Measurements from ENCODE around the gene ZER1. TPM values are rescaled to one million over a fixed set of nuclear protein-coding genes. Genes with fewer than 3 reads are reported as not detected.

The ZER1 gene
- total RNA-seq, 2 donors from 2014 or later, result 36.6 to 37.0 TPM

DNA sequence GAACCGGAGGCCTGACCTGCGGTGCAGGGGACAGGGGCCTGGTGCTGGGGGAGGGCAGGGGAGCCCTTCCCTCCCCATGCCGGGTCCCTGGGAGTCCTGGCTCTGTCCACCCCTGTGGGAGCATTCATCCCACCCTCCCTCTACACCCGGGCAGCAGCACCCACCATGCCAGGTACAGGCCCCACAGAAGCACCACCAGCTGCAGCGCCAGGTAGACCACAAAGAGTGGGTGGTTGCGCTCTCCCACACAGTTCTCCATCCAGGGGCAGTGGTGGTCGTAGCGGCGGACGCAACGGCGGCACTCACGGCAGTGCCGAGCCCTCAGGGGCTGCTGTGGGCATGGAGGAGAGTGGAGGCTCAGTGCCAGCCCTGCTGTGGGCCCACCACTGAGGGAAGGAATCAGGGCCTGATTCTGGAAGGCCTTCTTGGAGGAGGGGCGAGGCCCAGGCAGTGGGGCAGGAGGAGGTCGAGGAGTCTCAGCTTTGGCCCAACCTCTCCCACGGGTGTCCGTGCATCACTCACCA is 50.2 kb downstream of the ZER1 start:
- intact Hi-C loops (cut with DNase I), result no loop called here
- no peak for ATAC-seq
- DNase-seq, result no peak

DNA sequence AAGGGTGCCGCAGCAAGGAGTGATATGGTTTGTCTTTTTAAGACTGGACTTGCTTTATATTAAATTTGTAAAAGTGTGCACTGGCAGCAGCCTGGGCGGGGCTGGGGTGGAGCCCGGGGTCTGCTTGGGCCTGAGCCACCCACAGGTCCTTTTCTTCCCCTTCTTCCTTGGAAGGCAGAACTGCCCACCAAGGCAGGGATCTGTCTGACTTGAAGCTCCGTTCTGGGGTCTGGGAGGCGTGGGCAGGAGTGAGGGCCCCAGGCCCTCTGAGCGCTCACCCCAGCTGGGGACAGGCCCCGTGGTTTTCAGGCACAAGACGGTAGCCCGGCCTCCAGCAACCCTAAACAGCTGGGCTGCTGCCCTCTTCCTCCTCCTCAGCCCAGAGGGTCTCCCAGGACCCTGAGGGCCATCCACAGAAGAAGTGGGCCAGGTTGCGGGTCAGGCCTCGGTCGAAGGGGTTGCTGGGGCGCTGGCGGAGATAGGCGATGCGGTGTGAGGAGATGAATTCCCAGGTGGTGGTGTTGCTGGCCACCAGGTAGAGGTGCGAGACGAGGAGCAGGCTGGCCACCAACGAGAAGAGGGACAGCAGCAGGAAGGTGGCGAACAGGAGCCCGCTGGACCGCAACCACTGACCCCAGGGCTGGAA is 50.8 kb downstream of the ZER1 start:
- ATAC-seq, result no peak
- intact Hi-C loops (cut with DNase I), result no loop called here
- DNase-seq, result no peak

DNA sequence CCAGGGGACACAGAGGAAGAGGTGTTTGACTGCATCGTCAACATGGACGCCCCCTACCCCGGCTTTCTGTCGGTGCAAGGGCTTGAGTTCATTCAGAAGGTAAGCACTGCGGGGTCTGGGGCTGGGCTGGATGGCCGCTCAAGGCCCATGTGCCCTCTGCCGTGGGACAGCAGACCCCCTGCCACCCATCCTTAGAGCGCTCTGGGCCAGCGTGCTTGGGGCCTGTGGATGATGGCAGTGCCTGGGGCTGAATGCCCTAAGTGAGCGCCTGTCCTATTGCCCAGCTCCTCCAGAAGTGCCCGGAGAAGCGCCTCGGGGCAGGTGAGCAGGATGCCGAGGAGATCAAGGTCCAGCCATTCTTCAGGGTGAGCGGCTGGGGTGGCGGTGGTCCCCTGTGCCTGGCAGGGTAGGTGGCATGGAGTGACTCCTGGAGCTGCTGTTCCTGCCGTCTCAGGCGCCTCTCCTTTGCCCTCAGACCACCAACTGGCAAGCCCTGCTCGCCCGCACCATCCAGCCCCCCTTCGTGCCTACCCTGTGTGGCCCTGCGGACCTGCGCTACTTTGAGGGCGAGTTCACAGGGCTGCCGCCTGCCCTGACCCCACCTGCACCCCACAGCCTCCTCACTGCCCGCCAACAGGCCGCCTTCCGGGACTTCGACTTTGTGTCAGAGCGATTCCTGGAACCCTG is 51.7 kb downstream of the ZER1 start:
- DNase-seq (no peak), ATAC-seq (no peak)
- intact Hi-C loops (cut with DNase I), result no loop called here

DNA sequence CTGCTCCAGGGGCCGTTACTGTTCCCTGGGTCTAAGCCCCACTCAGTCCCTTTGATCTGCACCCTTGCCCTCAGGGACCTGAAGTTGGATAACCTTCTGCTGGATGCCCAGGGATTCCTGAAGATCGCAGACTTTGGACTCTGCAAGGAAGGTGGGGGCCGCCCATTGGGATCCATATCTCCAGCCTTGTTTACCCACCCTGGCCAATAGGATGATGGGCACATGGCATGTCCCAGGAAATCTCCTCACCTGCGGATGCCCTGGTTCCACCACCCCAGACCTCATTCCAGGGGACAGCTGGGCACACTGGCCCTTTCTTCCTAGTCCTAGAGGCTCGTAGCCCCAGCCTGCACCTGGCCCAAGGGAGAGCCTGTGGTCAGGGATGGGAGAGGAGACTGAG is 53.3 kb downstream of the ZER1 start:
- intact Hi-C loops (cut with DNase I), result no loop called here
- DNase-seq (no peak), ATAC-seq (no peak)

DNA sequence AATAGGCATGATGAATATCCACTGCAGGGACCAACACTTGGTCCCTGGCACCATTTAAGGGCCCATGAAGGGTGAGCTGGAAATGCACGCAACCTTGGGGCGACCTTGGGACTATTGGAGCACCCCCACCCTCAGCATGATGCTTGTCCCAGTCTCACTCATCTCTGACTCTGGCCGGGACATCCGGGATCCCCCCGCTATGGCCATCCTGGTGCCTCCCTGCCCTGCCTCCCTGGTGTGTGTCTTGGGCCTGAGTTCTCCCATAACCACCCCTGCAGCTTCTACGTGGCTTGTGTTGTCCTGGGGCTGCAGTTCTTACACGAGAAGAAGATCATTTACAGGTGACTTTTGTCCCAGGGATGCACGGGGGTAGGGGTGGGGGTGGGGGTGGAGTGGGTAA is 53.7 kb downstream of the ZER1 start:
- DNase-seq (no peak), ATAC-seq (no peak)
- intact Hi-C loops (cut with DNase I), result no loop called here

DNA sequence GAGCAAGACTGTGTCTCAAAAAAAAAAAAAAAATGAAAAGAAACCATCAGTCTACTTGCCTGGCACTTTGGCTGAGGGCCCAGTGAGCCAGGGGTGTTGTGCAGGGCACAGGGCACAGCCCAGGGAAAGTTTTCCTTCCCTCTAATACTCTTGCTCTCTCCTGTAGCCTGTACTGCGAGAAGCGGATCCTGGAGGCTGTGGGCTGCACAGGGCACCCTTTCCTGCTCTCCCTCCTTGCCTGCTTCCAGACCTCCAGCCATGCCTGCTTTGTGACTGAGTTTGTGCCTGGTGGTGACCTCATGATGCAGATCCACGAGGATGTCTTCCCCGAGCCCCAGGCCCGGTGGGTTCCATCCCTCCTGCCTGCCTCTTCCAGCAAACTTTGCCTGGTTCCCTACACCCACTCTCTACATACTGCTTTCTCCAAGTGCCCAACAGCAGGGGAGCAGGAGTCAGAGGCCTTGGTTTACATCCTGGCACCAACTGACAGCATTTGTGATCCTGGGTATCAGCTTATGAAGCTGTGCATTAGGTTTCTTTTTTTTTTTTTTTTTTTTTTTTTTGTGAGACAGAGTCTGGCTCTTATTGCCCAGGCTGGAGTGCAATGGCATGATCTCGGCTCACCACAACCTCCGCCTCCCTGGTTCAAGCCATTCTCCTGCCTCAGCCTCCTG is 55.0 kb downstream of the ZER1 start:
- peak; percentile 11 for DNase-seq
- intact Hi-C loops (cut with DNase I), result no loop called here
- peak in 1 of 2 donors; percentile 58 for ATAC-seq

DNA sequence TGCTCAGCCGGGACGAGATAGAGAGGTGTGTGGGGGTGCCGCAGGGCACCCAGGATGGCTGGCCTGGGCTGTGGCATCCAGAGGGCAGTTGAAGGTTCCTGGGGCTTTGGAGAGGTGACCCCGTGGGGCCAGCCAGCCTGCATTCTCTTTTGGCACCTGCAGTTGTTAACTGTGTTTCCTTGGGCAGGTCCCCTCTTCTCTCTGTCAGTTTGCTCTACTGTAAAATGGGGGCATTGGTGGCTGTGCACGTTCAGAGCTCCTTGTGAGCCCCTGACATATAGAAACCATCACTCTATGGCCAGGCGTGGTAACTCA is 56.3 kb downstream of the ZER1 start:
- DNase-seq, result peak; percentile 10
- intact Hi-C loops (cut with DNase I), result no loop called here

DNA sequence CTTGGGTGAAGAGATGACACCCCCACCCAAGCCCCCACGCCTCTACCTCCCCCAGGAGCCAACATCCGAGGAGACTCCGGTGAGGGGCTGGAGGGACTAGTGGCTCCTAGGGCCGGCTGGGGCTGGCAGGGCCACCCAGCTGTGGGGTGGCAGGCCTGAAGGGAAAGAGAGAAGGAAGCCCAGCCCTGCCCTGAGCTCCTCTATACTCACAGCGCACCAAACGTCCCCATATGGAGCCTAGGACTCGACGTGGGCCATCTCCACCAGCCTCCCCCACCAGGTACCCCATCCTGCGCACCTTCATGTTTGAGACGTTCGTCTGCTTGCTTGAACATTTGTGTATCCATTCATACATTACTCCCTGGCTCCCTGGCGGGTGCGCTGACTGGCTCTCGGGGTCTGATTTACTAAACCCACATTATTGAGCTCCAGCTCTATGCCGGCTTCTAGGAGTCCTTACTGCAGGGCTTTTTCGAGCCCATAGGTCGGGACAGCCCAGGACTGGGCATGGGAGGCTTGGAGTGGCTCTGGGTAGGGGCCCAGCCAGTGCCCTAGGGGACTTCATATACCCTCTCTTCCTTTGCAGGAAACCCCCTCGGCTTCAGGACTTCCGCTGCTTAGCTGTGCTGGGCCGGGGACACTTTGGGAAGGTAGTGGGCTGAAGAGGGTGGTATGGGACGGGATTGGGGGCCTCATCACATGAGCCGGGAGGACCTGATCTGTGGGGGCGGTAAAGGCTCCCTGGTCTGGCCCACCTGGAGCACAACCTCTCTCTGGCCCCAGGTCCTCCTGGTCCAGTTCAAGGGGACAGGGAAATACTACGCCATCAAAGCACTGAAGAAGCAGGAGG is 56.9 kb downstream of the ZER1 start:
- intact Hi-C loops (cut with DNase I), result no loop called here
- no peak for ATAC-seq
- peak; percentile 12 for DNase-seq

More for the DNA sequence above, 56.3 kb downstream of the ZER1 start:
- ATAC-seq, result no peak

DNA sequence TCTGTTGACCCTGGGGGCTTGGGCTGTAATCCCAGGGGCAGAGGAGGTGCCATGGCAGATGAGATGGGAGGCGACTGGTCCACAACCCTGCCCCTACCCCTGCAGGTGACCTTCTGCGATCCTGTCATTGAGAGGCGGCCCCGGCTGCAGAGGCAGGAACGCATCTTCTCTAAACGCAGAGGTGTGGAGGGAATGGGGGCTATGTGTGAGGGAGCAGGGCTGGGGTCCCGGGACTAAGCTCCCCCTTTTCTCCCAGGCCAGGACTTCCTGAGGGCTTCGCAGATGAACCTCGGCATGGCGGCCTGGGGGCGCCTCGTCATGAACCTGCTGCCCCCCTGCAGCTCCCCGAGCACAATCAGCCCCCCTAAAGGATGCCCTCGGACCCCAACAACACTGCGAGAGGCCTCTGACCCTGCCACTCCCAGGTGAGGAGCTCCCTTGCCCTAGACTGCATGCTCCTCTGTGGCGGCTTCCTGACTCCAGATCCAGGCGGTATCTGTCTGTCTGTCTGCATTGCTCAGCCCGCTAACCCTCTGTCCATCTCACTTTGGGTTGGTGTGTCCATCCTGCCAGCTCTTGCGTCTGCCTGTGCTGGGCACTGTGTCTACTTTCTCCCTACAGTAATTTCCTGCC is 57.7 kb downstream of the ZER1 start:
- no peak for ATAC-seq
- DNase-seq, result peak; percentile 12
- intact Hi-C loops (cut with DNase I), result no loop called here

DNA sequence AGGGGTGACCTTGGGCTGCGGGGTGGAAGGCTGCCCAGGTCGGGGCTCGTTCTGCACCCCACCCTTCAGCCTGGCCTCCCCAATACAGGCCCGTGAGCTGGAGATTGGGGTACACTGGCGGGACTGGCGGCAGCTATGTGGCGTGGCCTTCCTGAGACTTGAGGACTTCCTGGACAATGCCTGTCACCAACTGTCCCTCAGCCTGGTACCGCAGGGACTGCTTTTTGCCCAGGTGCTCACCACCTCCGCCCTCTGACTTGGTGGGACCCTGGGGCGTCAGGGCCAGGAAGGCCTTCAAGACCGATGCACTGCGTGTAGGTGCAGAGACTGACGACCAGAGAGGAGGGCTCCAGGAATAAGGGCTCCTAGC is 58.3 kb downstream of the ZER1 start:
- no peak for ATAC-seq
- intact Hi-C loops (cut with DNase I), result no loop called here
- DNase-seq, result peak; percentile 10

DNA sequence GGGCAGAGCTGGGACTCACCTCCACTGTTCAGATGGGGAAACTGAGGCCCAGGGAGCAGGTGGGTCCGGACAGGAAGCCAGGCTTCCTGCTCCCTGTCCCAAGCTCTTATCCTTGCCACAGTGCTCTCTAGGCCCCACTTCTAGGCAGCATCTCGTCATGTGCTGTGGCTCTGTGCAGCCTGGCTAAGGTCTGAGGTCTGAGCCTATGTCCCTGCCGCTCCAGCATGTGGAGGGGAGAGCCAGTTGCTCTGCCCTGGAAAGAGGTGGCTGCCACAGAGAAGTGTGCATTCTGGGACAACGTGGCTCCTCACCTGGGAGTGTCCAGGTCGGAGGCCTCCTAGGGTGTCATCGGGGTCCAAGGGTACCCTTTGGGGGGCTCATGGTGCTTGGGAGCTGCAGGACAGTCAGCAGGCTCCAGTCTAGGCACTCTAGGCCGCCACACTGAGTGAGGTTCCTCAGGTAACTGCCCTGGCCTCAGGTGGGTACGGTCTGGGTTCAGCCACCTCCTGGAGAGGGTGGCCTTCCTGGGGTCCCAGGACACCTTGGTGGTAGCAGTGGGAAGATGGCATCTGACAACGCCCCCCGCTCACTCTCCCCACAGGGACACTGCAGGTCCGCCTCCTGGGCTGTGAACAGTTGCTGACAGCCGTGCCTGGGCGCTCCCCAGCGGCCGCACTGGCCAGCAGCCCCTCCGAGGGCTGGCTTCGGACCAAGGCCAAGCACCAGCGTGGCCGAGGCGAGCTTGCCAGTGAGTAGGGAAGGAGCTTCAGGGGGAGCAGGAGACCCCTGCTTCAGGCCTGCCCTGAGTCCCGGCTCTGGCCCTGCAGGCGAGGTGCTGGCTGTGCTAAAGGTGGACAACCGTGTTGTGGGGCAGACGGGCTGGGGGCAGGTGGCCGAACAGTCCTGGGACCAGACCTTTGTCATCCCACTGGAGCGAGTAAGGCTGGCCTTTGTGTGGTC is 59.0 kb downstream of the ZER1 start:
- DNase-seq (peak; percentile 3), ATAC-seq (peak in 1 of 2 donors; percentile 12)
- intact Hi-C loops (cut with DNase I), result no loop called here

DNA sequence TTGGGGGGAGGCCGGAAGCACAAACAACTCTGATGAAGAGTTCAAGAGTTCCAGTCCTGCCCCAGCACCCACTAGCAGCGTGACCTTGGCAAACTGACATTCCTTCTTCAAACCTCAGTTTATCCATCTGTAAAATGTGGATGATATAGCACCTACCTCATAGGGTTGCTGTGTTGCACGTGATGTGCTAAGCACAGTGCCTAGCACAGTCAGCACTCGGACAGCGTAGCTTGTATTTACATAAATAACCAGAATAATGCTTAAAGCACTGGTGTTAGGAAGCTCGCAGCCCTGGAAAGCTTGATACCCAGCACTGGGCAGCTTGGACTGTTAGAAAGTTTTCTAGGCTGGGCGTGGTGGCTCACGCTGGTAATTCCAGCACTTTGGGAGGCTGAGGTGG is 64.3 kb downstream of the ZER1 start:
- DNase-seq, result peak; percentile 1
- intact Hi-C loops (cut with DNase I), result no loop called here
- no peak for ATAC-seq

DNA sequence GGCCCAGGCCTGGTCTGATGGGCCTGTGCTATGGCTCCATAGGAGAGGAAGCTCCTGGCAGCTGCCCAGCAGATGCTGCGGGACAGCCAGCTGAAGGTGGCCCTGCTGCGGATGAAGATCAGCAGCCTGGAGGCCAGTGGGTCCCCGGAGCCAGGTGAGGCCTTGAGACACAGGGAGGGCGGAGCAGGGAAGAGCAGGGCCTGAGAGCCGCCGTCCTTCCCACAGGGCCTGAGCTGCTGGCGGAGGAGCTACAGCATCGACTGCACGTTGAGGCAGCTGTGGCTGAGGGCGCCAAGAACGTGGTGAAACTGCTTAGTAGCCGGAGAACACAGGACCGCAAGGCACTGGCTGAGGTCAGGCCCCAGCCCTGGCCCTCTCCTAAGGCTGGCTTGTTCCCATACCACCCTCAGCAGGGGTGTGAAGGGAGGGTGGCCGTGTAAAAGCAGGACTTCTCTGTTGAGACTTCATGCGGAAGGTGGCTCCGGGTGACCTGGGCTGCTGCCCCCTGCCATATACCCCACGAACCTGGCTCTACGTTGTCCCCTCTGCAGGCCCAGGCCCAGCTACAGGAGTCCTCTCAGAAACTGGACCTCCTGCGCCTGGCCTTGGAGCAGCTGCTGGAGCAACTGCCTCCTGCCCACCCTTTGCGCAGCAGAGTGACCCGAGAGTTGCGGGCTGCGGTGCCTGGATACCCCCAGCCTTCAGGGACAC is 64.9 kb downstream of the ZER1 start:
- intact Hi-C loops (cut with DNase I), result no loop called here
- ATAC-seq (no peak), DNase-seq (peak; percentile 23)

DNA sequence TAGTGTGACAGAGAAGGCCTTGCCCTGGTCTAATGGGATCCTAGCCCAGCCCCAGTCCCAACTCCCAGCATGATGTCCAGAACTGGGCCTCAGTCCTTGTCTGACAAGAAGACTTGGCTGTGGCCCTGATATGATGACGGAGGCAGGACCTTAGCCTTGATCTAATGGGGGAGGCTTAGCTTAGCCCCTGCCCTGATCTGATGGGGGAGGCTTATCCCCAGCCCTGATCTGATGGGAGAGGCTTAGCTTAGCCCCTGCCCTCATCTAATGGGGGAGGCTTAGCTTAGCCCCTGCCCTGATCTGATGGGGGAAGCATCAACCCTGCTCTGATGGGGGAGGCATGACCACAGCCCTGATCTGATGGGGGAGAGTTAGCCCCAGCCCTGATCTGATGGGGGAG is 65.7 kb downstream of the ZER1 start:
- intact Hi-C loops (cut with DNase I), result no loop called here
- peak; percentile 8 for DNase-seq
- no peak for ATAC-seq

DNA sequence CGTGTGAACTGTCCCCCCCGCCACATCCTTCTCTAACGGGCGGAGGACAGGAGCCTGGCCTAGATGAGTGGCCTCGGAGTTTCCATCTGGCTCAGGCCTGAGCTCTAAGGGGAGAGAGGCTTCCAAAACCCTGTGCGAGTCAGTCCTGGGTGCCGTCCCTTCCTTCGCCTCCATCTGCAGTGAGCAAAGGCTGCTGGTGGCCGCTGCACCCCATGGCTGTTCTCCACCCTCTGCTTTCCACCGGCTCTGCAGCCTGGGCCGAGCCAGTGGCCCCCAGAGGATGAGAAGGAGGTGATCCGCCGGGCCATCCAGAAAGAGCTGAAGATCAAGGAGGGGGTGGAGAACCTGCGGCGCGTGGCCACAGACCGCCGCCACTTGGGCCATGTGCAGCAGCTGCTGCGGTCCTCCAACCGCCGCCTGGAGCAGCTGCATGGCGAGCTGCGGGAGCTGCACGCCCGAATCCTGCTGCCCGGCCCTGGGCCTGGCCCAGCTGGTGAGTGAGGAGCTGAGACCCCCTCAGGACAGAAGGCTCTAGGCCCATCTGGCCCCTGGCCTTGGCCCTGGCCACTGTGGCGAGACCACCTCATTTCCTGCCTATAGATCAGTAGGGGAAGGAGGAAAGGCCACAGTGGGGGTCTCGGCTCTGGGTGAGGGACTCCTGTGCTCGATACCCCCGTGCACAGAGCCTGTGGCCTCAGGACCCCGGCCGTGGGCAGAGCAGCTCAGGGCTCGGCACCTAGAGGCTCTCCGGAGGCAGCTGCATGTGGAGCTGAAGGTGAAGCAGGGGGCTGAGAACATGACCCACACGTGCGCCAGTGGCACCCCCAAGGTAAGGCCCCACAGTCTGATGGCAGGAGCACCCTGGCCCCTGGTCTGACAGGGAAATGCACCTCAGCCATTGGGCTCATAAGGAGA is 66.4 kb downstream of the ZER1 start:
- intact Hi-C loops (cut with DNase I), result no loop called here
- no peak for ATAC-seq
- peak; percentile 18 for DNase-seq

DNA sequence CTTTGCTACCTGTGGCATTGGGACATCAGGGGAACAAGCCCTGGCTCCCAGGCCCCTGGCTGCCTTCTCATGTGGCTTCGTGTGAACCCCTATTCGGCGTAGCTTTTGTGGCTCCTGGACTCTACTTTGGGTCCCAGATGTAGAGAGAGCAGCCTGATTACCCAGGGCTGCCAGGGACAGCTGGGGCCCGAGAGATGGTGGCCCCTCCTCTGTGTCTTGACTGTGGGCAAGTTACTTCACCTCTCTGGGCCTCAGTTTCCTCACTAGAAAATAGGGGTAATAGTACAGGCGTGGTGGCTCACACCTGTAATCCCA is 67.4 kb downstream of the ZER1 start:
- intact Hi-C loops (cut with DNase I), result no loop called here
- ATAC-seq, result no peak
- DNase-seq, result no peak
